ENCODE data around the gene COL20A1.
A peak's percentile ranks its signal among the peaks of the same experiment; 100 is the strongest.

COL20A1 gene

DNA sequence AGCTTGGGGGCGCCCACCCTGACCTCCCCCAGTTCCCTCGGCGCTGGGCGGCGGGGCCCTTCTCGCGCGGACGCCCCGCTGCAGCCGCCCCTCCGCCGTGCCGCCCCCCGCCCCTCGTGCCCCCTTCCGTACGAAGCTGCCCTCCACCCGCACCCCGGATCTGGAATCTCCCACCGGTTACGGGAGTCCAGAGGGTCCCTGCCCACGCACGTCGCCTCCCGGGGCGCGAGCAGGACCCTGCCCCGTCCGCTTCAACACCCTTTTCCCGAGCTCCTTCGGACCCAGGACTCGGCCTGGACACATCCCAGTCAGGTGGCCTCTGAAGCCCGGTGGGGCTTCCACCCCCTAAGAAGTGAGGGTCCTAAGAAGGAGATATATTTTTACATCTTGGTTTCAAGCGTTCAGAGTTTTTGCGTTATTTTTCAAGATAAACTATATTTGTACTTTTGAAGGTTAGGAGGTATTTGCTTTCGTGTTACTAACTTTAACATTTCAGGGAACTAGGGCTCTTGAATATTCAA lies 19.9 kb upstream of the COL20A1 start:
- Histone ChIP-seq H4K8ac (ENCODE audit: low read length) (peak overlapping the region; percentile 97), H3K18ac (ENCODE audit: low read depth in 1 of 2, low read length in 2 of 2) (peak overlapping the region; percentile 82 to 92), H3K27ac (ENCODE audit: low read length, poor library complexity, severe bottlenecking) (peak overlapping the region; percentile 66), H3K4me3 (ENCODE audit: insufficient read depth in 1 of 2, low read depth in 1 of 2, low read length in 2 of 2) (peak overlapping the region; percentile 94), H3K27me3 (ENCODE audit: control insufficient read depth in 1 of 2, insufficient read depth in 1 of 2, low read length in 2 of 2) (peaks cover 0 to 17% of the 10 kb centered on the region in 2 experiments), H4K91ac (ENCODE audit: low read length) (peak overlapping the region; percentile 95), H3K36me3 (ENCODE audit: control insufficient read depth in 1 of 2, insufficient read depth in 2 of 2, low read depth in 1 of 2, low read length in 2 of 2) (peaks cover 23 to 52% of the 10 kb centered on the region in 2 experiments), H3K4me2 (ENCODE audit: low read length, poor library complexity, severe bottlenecking) (peak overlapping the region; percentile 77), H3K79me1 (replicated peaks; ENCODE audit: low read length, poor library complexity, severe bottlenecking) (peaks cover 18% of the 10 kb centered on the region), H2BK120ac (ENCODE audit: low read depth, low read length) (peak overlapping the region; percentile 57), H3K4me1 (ENCODE audit: control insufficient read depth, insufficient read depth, low read depth, low read length) (peaks cover 33% of the 10 kb centered on the region), H3K4ac (ENCODE audit: low read depth in 1 of 2, low read length in 2 of 2) (peak overlapping the region; percentile 68 to 96), H2BK15ac (ENCODE audit: low read depth, poor library complexity, severe bottlenecking) (peak overlapping the region; percentile 9), H2AFZ (ENCODE audit: low read depth, low read length) (peak overlapping the region; percentile 78), H2BK12ac (ENCODE audit: low read length in 2 of 2) (peak overlapping the region in 1 of 2 experiments; percentile 19), H3K23ac (ENCODE audit: low read length in 2 of 2) (peak overlapping the region in 1 of 2 experiments; percentile 70), H3K9me3 (ENCODE audit: control insufficient read depth, low read length) (no peaks in the 10 kb centered on the region), H3K9ac (ENCODE audit: low read length) (peak overlapping the region; percentile 96), H3K14ac (ENCODE audit: low read length in 2 of 2) (peak overlapping the region in 1 of 2 experiments; percentile 92), H2BK5ac (ENCODE audit: low read depth, low read length, poor library complexity, severe bottlenecking) (peak overlapping the region; percentile 80), H2AK5ac (ENCODE audit: low read length, severe bottlenecking) (peak overlapping the region; percentile 75)
- DNase-seq: no peak
- 2% methylated on average over 34 of the region's 37 CpGs for WGBS

DNA sequence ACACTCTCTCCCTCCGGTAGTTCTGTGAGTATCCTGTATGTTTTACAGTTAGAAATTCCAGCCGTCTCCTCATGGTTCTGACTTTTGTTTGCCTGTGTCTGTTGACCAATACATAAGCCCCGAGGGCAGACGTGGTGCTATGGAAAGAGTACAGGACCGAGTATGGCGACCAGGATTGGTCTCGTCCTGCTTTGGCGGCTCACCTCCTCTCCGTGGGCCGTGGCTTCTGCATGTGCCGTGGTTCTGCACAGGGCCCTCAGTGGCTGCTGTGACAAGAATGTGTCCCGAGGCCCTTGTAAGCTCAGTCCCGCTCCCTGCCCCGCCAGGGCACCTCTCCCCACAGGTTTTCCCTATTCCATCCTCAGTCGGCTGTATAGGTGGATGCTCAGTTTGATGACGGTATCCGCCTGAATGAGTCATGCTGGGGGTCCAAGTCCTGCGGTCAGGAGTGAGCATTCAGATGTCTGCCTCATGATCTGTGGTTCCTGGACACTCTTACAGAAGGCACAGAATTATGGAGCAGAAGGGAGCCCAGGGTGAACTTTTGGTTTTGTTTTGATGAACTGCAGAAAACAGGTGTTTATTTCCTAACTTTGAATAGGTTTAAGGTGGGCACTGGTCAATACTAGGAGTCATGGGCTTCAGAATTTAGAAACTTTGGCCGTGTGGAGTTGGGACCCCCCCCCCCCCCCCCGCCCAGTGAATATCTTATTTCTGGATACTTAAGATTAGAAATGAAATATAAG lies 19.2 kb upstream of the COL20A1 start:
- Histone ChIP-seq H3K9ac (ENCODE audit: low read length) (peak overlapping the region; percentile 96), H2AFZ (ENCODE audit: low read depth, low read length) (no peak overlapping the region), H3K23ac (ENCODE audit: low read length in 2 of 2) (no peak overlapping the region), H2BK120ac (ENCODE audit: low read depth, low read length) (no peak overlapping the region), H3K9me3 (ENCODE audit: control insufficient read depth, low read length) (no peaks in the 10 kb centered on the region), H3K36me3 (ENCODE audit: control insufficient read depth in 1 of 2, insufficient read depth in 2 of 2, low read depth in 1 of 2, low read length in 2 of 2) (peaks cover 30 to 59% of the 10 kb centered on the region in 2 experiments), H2AK5ac (ENCODE audit: low read length, severe bottlenecking) (no peak overlapping the region), H3K18ac (ENCODE audit: low read depth in 1 of 2, low read length in 2 of 2) (peak overlapping the region in 1 of 2 experiments; percentile 37), H3K14ac (ENCODE audit: low read length in 2 of 2) (peak overlapping the region in 1 of 2 experiments; percentile 93), H4K8ac (ENCODE audit: low read length) (peak overlapping the region; percentile 5), H3K27ac (ENCODE audit: low read length, poor library complexity, severe bottlenecking) (peak overlapping the region; percentile 66), H2BK15ac (ENCODE audit: low read depth, poor library complexity, severe bottlenecking) (no peak overlapping the region), H3K4ac (ENCODE audit: low read depth in 1 of 2, low read length in 2 of 2) (peak overlapping the region in 1 of 2 experiments; percentile 45), H2BK5ac (ENCODE audit: low read depth, low read length, poor library complexity, severe bottlenecking) (no peak overlapping the region), H3K27me3 (ENCODE audit: control insufficient read depth in 1 of 2, insufficient read depth in 1 of 2, low read length in 2 of 2) (peaks cover 0 to 10% of the 10 kb centered on the region in 2 experiments), H4K91ac (ENCODE audit: low read length) (no peak overlapping the region), H3K79me1 (replicated peaks; ENCODE audit: low read length, poor library complexity, severe bottlenecking) (peaks cover 21% of the 10 kb centered on the region), H3K4me2 (ENCODE audit: low read length, poor library complexity, severe bottlenecking) (peak overlapping the region; percentile 83), H3K4me3 (ENCODE audit: insufficient read depth in 1 of 2, low read depth in 1 of 2, low read length in 2 of 2) (peak overlapping the region; percentile 59 to 94), H3K4me1 (ENCODE audit: control insufficient read depth, insufficient read depth, low read depth, low read length) (peaks cover 33% of the 10 kb centered on the region), H2BK12ac (ENCODE audit: low read length in 2 of 2) (peak overlapping the region in 1 of 2 experiments; percentile 21)
- WGBS: 38% methylated on average over 16 of the region's 20 CpGs
- DNase-seq: peak; percentile 88

DNA sequence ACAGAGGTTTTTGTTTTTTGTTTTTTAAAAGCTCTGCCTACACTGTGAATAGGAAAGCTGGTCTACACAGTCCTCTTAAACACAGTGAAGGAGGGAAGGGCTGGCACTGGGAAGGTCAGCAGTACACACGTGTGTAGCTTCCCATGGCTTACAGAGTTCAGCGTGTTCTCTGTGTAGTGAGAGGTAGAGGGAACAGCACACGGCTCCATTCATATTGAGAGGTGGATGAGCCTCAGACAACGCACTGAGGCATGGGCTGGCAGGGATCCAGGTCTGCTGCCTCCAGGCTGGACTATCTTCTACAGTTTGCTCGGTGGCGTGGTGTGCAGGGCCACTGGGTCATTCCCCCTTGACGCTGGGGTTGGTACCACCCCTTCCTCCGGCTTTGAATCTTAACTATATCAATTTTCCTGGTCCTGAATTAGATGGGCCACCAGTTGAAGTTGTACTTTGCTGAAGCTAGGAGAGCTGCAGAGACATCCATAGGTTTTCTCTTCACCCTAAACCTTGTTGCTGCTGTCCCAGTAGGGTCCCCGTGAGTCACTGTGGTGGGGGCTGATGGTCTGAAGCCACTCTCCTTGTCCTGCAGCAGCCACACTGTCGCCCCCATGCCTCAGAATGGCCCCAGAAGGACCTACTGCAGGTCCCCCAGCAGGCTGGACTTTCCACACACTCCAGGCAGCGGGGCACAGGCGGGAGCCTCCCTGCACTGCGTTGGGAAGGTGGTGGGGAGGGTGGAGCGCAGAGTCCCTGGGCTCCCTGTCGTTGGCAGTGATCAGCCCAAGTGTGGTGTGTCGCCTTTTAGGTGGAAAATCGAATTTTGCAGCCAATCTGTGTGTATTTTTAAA lies 18.4 kb upstream of the COL20A1 start:
- H3K4ac ChIP-seq (ENCODE audit: low read depth in 1 of 2, low read length in 2 of 2): no peak overlapping the region
- H3K9ac ChIP-seq (ENCODE audit: low read length): peak overlapping the region; percentile 63
- no peak overlapping the region for H3K23ac ChIP-seq (ENCODE audit: low read length in 2 of 2)
- no peak for DNase-seq
- no peak overlapping the region for H4K8ac ChIP-seq (ENCODE audit: low read length)
- peaks cover 0 to 2% of the 10 kb centered on the region in 2 experiments for H3K27me3 ChIP-seq (ENCODE audit: control insufficient read depth in 1 of 2, insufficient read depth in 1 of 2, low read length in 2 of 2)
- H2BK5ac ChIP-seq (ENCODE audit: low read depth, low read length, poor library complexity, severe bottlenecking): no peak overlapping the region
- peak overlapping the region; percentile 53 for H4K91ac ChIP-seq (ENCODE audit: low read length)
- no peak overlapping the region for H2AFZ ChIP-seq (ENCODE audit: low read depth, low read length)
- peaks cover 23% of the 10 kb centered on the region for H3K79me1 ChIP-seq (replicated peaks; ENCODE audit: low read length, poor library complexity, severe bottlenecking)
- no peaks in the 10 kb centered on the region for H3K9me3 ChIP-seq (ENCODE audit: control insufficient read depth, low read length)
- WGBS: 90% methylated on average over 17 of the region's 17 CpGs
- no peak overlapping the region for H2AK5ac ChIP-seq (ENCODE audit: low read length, severe bottlenecking)
- no peak overlapping the region for H2BK15ac ChIP-seq (ENCODE audit: low read depth, poor library complexity, severe bottlenecking)
- H3K27ac ChIP-seq (ENCODE audit: low read length, poor library complexity, severe bottlenecking): peak overlapping the region; percentile 27
- peak overlapping the region in 1 of 2 experiments; percentile 57 for H3K4me3 ChIP-seq (ENCODE audit: insufficient read depth in 1 of 2, low read depth in 1 of 2, low read length in 2 of 2)
- H3K36me3 ChIP-seq (ENCODE audit: control insufficient read depth in 1 of 2, insufficient read depth in 2 of 2, low read depth in 1 of 2, low read length in 2 of 2): peaks cover 38 to 62% of the 10 kb centered on the region in 2 experiments
- H3K18ac ChIP-seq (ENCODE audit: low read depth in 1 of 2, low read length in 2 of 2): no peak overlapping the region
- peak overlapping the region; percentile 53 for H3K4me2 ChIP-seq (ENCODE audit: low read length, poor library complexity, severe bottlenecking)
- H2BK12ac ChIP-seq (ENCODE audit: low read length in 2 of 2): no peak overlapping the region
- no peak overlapping the region for H2BK120ac ChIP-seq (ENCODE audit: low read depth, low read length)
- no peak overlapping the region for H3K14ac ChIP-seq (ENCODE audit: low read length in 2 of 2)
- H3K4me1 ChIP-seq (ENCODE audit: control insufficient read depth, insufficient read depth, low read depth, low read length): peaks cover 29% of the 10 kb centered on the region

Measured in mesenchymal stem cell (in vitro differentiated cells and primary cell).